SU-DHL-6 (cell line): ENCODE results near the gene BABAM1.

ENCODE experiments used
- CTCF ChIP-seq: fragments of 200-600 bp; sonication (generic); IDR thresholded peaks from one replicate; pipeline ENCODE4 v1.5.1; 2017; ENCODE audit warnings: antibody characterized with exemption, mild to moderate bottlenecking, low read length, moderate library complexity; ENCODE audit not compliant: insufficient read depth, poor library complexity, severe bottlenecking
- EZH2phosphoT487 ChIP-seq: fragments of 200-600 bp; sonication (generic), shearing (Covaris generic); conservative IDR thresholded peaks from 2 replicates; pipeline ENCODE4 v1.6.1; 2018; ENCODE audit warnings: mild to moderate bottlenecking, antibody characterized with exemption, low read length, moderate library complexity, mixed read lengths

- TF ChIP-seq CTCF (no peak), EZH2phosphoT487 (no peak)
Measured at GRCh38 chr19:17219286-17219685, 48.0 kb upstream of the BABAM1 start.
